ENCODE measurements around the gene CD74.

DNA sequence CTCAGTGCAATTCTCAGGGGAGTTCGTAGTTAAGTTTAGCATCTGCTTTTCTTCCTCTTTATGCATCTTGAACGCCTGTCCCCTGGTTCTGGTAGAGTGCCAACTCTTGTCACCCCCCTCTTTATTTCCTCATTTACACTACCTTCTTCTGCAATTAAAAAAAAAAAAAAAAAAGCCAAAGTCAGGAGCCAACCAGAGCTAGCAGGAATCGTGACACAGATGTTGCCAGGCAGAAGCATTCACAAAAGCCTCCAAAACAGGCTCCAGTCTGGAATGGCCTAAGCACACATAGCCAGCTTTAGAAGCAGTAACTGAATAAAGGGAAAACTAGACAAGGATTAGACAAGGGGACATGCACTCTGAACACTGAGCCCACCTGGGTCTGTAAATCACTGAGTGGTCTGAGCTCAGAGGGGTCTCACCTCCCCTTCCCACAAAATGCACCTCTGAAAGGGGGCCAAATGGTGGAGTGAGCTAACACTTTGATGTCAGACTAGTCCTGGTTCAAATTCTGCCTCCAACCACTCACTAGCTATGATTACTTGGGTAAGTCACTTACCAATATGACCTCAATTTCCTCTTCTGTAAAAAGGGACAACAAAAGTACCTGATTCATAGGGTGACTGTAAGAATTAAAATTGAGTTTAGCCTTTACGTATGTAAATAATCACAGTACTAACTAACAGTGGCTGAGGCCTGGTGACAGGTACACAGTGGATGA, 2.0 kb downstream of the CD74 start:
- TF ChIP-seq CTCF (IDR thresholded peaks at IDR 0.05), result no peak
- TF ChIP-seq POLR2A (IDR thresholded peaks at IDR 0.05), result peak in 2 of 4 donors; percentile 22 to 33

All from esophagus squamous epithelium (tissue), 4 donors.